NCI-H345 treated with DMSO at 0.1 percent for 48 hours (cell line): Measurements from ENCODE around the gene LMNTD1.

Source experiments
- DNase-seq: peaks from one replicate; lab custom pipeline; 2025; ENCODE audit not compliant: unreplicated experiment; lab: John Stamatoyannopoulos, UW

Gene LMNTD1

DNA sequence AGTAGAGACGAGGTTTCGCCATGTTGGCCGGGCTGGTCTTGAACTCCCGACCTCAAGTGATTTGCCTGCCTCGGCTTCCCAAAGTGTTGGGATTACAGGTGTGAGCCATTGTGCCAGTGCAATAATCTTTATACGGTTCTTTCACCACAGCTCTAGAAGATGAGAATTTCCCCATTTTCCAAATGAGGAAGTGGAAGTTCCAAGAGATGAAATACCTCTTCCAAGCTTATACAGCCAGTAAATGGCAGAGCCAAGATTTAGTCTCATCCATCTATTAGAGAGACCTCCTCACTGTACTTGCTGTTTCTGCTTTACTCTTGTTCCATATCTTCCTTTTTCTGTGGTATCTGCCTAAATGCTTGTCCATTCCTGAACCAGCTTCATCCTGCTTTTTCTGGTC, 3.1 kb upstream of the LMNTD1 start:
- DNase-seq = no peak

DNA sequence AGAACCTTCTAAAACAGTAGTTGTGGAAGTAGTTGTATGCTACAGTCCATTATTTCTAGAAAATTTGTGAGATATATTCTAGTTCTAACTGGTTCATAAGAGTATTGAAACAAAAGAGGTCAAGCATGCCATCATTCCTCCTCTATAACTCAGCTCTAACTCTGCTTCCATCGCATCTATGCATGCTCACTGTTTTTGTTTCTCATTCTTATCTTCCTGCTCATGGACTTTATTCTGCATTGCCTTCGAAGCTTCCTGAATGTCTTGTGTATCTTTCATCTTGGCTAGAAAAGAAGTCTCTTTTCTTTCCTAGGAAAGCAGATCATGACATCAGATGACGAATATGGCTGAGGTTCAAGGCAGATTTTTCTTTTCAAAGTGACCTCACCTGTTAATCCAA, 402 bp downstream of the LMNTD1 start:
- DNase-seq = no peak

DNA sequence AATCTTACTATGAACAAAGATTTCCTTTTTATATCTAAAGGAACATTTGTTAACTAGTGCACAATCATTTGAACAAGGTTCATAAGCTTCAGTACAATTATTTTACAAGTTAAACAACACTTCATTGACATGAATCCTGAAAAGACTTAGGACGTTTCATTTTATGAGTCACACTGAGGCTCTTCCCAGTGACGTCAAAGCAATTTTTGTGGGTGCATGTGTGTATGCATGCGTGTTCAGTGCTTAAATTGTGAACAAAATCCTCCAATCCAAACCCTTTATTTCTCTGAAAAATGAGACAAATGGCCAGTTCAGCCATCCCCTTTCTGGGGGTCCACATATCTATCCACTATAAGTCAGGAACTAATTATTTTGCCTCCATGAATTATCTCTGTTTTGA, 2.9 kb downstream of the LMNTD1 start:
- DNase-seq = no peak

DNA sequence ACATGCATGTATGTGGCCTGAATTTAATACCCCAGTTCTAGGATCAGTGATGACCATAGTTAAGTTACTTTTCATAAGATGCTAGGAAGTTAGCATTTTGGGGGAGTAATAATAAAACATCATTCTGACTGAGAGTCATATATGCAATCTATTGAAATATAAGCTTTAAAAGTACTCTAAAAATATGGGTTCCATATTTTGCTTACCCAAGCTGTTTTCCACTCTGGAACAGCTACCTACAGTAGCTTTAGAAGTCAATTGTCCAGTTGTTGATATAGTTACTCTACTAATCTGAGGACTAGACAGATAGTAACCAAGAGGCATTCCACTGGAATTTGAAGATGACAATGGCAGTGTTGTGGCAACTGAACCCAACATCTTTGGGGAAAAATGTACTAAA, 4.0 kb downstream of the LMNTD1 start:
- no peak for DNase-seq

DNA sequence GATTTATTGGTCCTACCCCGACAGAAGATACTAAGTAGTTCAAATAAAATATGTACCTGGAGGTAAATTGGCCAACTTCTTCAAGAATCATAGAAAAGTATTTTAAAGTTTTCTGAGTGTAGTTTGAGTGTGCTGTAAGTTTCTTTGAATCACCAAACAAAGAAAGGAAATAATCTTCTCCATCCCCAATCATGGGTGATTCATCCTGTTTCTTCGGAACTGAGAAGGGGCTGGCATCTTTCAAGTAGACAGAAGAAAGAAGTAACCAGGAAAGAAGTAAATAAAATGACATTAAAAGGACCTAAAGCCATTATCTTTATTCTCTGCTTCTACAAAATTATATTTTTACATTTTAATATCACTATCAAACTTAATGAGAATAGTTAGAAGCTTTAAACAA, 6.8 kb downstream of the LMNTD1 start:
- DNase-seq = no peak

DNA sequence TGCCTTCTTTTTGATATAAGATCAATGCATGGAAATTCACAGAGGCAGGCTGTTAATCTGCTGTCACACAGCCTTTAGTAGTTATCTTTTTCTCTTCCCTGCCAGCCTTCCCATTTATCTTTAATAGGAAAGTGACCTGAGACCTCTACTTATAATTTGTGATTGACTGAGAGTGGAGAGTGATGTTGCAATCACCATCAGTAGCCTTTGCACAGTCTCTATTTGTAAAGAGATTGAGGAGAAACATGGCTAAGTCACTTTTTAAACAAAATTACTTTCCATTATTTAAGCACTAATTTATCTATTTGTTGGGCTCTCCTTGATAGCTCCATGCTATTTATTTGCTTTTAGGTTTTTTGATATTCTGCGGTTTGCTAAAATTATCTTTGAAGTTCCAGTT, 19.9 kb downstream of the LMNTD1 start:
- DNase-seq = no peak

DNA sequence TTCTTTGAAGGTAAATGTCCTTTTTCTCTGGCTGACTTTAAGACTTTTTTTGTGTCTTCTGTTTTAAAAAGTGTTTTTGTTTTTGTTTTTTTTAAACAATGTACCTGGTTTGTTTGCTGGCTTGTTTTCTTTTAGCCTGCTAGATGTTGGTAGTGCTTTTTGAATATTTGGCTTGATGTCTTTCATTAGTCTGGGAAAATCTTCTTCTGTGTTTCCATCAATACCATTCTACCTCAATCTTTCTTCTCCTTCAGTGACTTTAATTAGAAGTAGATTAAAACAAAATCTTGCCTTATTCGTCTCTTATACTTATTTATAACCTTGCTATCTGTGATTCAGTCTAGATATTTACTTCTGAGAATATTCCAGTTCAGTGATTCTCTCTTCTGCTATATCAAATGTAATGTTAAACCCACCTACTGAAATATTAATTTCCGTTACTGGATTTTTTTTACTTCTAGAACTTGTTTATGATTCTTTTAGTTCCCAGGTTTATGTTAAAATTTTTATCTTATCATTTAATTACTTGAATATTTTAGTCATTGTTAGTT, 21.5 kb downstream of the LMNTD1 start:
- no peak for DNase-seq

DNA sequence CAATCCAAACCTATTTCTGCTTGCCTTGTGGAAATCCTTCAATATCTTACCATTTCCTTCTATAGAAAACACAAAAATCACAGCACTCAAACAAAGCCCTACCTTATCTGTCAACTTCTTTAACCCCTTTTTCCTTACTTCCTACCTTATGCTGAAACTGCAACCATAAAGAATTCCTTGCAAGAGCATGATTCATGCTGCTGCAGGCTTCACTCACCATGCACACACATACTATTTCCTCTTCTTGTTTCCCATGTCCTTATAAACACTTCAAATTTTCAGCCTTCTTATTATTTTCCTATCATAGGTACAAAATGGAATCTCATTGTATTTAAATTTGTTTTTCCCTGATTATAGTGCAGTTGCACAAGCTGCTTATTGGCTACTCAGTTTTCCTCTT, 23.3 kb downstream of the LMNTD1 start:
- no peak for DNase-seq

GRCh38 chr12:25526778-25527177, 26.3 kb downstream of the LMNTD1 start:
- DNase-seq = no peak

- DNase-seq = no peak
Measured at GRCh38 chr12:25524366-25524765, 28.7 kb downstream of the LMNTD1 start.

DNA sequence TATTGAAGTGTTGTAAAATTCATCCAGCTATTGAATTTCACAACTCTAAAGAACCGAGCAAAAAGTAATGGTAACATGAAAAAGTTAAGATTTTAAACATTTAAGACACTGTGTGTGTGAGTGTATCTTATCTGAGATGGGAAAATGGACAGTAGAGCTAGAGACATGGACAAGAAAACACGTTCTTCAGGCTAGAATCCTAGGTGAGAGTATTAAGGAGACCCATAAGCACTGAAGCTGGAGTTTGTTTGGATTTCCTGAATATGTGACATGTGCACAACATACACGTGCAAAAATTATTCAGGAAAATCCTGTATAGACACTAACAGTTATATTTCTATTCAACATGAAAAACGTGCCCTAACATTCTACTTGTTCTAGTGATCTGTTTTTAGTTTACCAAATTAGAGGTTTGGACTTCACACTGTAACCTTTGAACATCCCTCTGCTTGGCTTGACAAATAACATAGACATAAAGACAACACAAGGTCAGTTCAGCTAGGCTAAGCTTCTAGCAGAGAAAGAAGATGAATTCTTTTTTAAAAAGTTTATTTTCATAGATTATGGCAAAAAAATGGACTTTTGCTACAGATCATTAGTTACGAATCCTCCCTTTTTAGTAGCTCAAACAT, 31.3 kb downstream of the LMNTD1 start:
- DNase-seq = no peak

DNA sequence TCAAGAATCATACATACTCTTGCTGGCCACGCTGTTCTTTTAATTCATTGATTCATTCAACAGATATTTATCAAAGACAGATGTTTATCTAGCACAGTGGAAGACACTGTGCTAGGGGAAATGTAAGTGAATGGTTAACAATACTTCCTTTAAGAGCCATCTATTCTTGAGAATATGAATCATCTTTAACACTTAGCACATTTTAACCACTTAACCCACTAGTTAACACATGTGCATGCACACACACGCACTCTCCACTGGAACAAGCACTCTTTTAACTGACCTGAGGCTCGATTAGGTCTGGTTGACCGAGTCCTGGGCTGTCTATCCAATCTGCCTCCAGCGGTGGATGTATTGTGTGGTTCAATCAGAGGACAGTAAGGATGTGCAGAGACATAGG, 34.6 kb downstream of the LMNTD1 start:
- no peak for DNase-seq

GRCh38 chr12:25504744-25505143, 48.3 kb downstream of the LMNTD1 start:
- DNase-seq = no peak

DNA sequence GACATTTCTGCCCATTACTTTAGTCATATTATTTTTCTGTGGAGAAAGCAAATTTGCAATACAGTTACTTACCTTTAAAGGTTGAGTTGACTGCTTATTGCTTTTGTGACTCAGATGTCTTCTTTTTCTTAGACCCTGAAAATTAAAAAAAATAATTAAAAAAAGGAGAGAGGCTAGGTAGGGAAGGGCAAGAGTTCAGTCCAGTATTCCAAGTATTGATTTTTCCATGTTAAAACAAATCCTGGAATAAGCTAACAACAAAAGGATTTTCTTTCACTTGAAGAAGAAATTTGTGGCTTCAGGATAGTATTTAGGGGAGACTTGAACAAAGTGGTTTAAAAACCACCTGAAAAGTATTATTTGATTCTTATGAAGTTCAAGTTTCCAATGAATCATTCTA, 49.4 kb downstream of the LMNTD1 start:
- no peak for DNase-seq

- DNase-seq = no peak
Measured at GRCh38 chr12:25502596-25502995, 50.5 kb downstream of the LMNTD1 start.

DNA sequence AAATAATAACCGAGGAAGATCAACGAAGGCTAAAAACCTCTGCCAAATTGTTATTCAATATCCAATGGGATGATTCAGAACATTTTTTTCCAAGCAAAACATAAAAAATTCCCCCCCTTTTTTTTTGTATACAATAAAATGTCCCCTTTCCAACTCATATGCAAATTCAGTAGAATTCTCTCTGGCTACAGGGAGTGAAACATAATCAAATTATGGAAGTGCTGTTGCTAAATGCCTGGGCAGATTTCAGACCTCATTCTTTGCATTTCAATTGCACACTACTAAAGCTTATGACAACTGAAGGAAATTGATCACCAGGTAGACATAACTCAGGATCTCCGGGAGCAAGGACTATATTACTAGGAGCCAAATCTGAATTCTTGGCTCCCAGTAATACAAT, 51.0 kb downstream of the LMNTD1 start:
- DNase-seq = no peak

DNA sequence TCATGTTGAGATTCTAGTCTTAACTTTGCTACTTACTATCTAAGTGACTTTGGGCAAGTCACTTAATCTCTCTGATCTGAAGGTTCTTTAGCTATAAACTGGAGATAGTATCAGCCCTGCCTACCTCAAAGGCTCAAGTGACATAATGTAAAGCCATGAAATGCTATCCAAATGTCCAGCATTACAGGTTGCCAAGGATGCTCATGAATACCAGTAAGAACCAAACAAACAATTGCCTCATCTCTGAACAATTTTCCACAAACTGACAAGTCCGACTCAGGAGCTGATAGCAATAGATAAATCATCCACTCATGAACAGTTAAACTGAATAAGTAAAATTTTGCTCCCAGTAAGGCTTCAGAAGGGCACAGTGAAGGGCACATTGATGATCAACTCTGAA, 51.5 kb downstream of the LMNTD1 start:
- no peak for DNase-seq

DNA sequence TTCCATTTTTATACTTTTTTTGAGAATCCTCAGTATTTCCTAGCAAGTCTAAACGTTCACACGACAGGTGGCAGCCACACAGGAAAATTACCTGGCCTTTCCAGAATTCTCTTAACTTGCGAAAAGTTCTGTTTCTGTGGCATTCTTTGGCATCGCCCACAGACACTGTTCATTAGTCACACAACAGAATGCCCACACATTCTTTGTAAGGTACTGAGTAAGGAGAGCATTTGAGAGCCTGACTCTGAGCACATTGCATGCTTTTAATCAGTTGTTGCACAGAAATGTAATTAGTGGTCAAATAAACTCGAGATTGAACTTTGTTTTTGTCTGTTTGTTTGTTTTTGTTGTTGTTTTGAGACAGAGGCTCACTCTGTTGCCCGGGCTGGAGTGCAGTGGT, 52.4 kb downstream of the LMNTD1 start:
- DNase-seq = no peak

- DNase-seq = no peak
Measured at GRCh38 chr12:25497021-25497420, 56.1 kb downstream of the LMNTD1 start.

GRCh38 chr12:25496098-25496587, 56.9 kb downstream of the LMNTD1 start:
- no peak for DNase-seq

DNA sequence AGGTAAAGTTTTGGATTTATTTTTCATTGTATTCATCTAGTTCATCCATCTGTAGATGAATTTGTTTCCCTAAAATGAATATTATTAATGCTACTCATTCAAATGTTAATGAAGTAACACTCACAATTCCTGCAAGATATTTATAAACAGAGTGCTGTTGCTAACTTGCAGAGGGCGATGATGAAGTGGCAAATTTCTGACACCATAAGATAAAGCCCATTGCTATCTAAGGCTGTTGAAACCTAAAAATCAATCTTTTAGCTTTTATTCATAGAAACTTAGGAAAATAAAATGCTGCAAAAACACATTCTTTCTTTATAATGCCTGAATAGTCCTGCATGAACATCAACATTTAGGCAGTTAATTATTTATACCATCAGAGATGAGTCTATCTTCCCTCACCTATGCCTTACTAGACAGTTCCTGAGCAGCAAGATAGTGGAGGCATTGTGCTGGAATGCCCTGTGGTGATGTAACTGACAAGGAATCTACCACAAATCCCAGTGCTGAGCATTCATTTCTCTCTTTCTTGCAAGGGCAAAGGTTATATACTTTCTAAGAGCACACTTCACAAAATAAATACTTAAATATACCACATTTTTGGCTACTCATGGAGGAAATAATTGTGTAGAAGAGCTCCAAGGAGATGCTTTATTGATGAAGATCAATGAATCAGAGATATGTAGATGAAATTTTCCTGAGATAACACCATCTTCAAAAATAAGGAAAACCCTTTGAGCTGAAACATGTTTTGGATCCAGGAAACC, 57.6 kb downstream of the LMNTD1 start:
- no peak for DNase-seq

DNA sequence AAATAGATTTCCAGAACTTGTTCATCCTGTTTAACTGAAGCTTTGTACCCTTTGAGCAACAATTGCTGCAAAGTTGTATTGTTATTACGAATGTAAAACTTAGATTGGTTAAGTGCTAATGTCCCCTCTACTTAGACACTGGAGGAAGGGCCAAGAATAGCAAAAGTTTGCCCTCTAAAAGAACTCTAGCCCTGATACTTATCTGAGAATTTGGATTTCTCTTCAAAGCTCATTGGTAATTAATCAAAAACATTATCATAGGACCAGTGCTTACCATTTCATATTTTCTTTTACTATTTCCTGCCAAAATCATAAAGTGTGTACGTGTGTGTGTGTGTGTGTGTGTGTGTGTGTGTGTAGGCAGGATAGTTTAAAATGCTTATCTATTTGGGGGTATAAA, 58.2 kb downstream of the LMNTD1 start:
- DNase-seq = no peak
